Activated CD8-positive, alpha-beta T cell treated with anti-CD3 and anti-CD28 coated beads for 36 hours (primary cell): Measurements from ENCODE around the gene ECT2L. TPM values are rescaled to one million over a fixed set of nuclear protein-coding genes. Genes with fewer than 3 reads are reported as not detected.
A peak's percentile ranks its signal among the peaks of the same experiment; 100 is the strongest.

Experiments used
- ATAC-seq: fragments of 200-7000 bp; cut with Tn5 transposase; one replicate; pipeline ENCODE4 v1.10.0; 2021; ENCODE audit warnings: mild to moderate bottlenecking, moderate library complexity
- CTCF ChIA-PET: fragments of 350-600 bp; sonication (Branson Sonifier 250); formaldehyde crosslinking; loops from one replicate; lab custom pipeline; 2021; ENCODE audit warnings: antibody characterized with exemption; lab: Charles Lee
- POLR2A ChIA-PET: fragments of 350-600 bp; sonication (Branson Sonifier 250); formaldehyde crosslinking; loops from one replicate; lab custom pipeline; 2021; ENCODE audit warnings: antibody characterized with exemption; lab: Charles Lee
- DNase-seq: peaks from one replicate; pipeline ENCODE4 v3.0.0-alpha.2; 2020
- H3K27ac Mint-ChIP-seq: one replicate; pipeline ENCODE4 v1.8.0; 2021; ENCODE audit warnings: mild to moderate bottlenecking, mixed read lengths
- H3K27me3 Mint-ChIP-seq: one replicate; pipeline ENCODE4 v1.8.0; 2021; ENCODE audit warnings: mixed read lengths
- H3K36me3 Mint-ChIP-seq: one replicate; pipeline ENCODE4 v1.8.0; 2021; ENCODE audit warnings: low read depth, mixed read lengths
- H3K4me1 Mint-ChIP-seq: one replicate; pipeline ENCODE4 v1.8.0; 2021; ENCODE audit warnings: low read depth, mixed read lengths
- H3K4me3 Mint-ChIP-seq: one replicate; pipeline ENCODE4 v1.8.0; 2021; ENCODE audit warnings: mild to moderate bottlenecking, moderate library complexity, mixed read lengths
- H3K9me3 Mint-ChIP-seq: one replicate; pipeline ENCODE4 v1.8.0; 2021; ENCODE audit warnings: mixed read lengths
- CTCF ChIP-seq: fragments of 200-600 bp; IDR thresholded peaks from one replicate; pipeline ENCODE4 v1.8.0; 2022; ENCODE audit warnings: antibody characterized with exemption, mild to moderate bottlenecking
- intact Hi-C: fragments of 100-400 bp; cut with micrococcal nuclease; formaldehyde crosslinking; loops from one replicate; pipeline ENCODE4 v1.10.0; 2022
- total RNA-seq, 2 experiments: library from RNA; stranded (reverse); gene quantifications; one replicate each; pipeline ENCODE4 v1.2.3, GENCODE V29; 2021

ECT2L gene
- total RNA-seq, 2 experiments from 2014 or later: not detected

- Mint-ChIP-seq H3K4me1 (peaks cover 29% of the 10 kb centered on the region), H3K9me3 (no peaks in the 10 kb centered on the region), H3K4me3 (peak overlapping the region; percentile 20), H3K27ac (peak overlapping the region; percentile 83), H3K36me3 (no peaks in the 10 kb centered on the region), H3K27me3 (peaks cover 1% of the 10 kb centered on the region)
- ATAC-seq: peak; percentile 86
- ChIA-PET POLR2A (interaction anchor here (1.3 kb wide), 1 partner anchor 170 kb away, joined by 3 read pairs; no protein-coding TSS in a partner anchor), CTCF (interaction anchor here (1.0 to 1.4 kb wide), 2 partner anchors 19 to 552 kb away, joined by 3 to 4 read pairs; no protein-coding TSS in a partner anchor)
- intact Hi-C loops: loop anchor here (5.0 to 10.0 kb wide), 2 partner anchors 170 to 297 kb away; partner anchors contain the start of gene REPS1
- TF ChIP-seq CTCF: no peak
- DNase-seq: peak; percentile 64
Observed at GRCh38 chr6:138817799-138818198, 21.9 kb downstream of the ECT2L start.

GRCh38 chr6:138818496-138819194, 22.8 kb downstream of the ECT2L start:
- POLR2A ChIA-PET: interaction anchor here (0.5 to 1.3 kb wide), 3 partner anchors 12 to 169 kb away, joined by 3 to 4 read pairs (median 3); no protein-coding TSS in a partner anchor
- H3K27me3 Mint-ChIP-seq: peaks cover 1% of the 10 kb centered on the region
- ATAC-seq (peak; percentile 49), DNase-seq (peak; percentile 50)
- H3K9me3 Mint-ChIP-seq: no peaks in the 10 kb centered on the region
- peak overlapping the region; percentile 83 for H3K27ac Mint-ChIP-seq
- TF ChIP-seq CTCF: no peak
- peaks cover 29% of the 10 kb centered on the region for H3K4me1 Mint-ChIP-seq
- CTCF ChIA-PET: no interaction called here
- intact Hi-C loops: loop anchor here (5.0 to 10.0 kb wide), 2 partner anchors 169 to 296 kb away; partner anchors contain the start of gene REPS1
- peak overlapping the region; percentile 7 for H3K4me3 Mint-ChIP-seq
- H3K36me3 Mint-ChIP-seq: no peaks in the 10 kb centered on the region

GRCh38 chr6:138821519-138821918, 25.6 kb downstream of the ECT2L start:
- Mint-ChIP-seq H3K27ac (peak overlapping the region; percentile 10), H3K36me3 (no peaks in the 10 kb centered on the region), H3K9me3 (no peaks in the 10 kb centered on the region), H3K27me3 (no peaks in the 10 kb centered on the region), H3K4me1 (peaks cover 30% of the 10 kb centered on the region), H3K4me3 (no peak overlapping the region)
- ChIA-PET POLR2A (no interaction called here), CTCF (no interaction called here)
- TF ChIP-seq CTCF: no peak
- DNase-seq (no peak), ATAC-seq (no peak)
- intact Hi-C loops: no loop called here

- Mint-ChIP-seq H3K27me3 (no peaks in the 10 kb centered on the region), H3K9me3 (no peaks in the 10 kb centered on the region), H3K27ac (peak overlapping the region; percentile 49), H3K36me3 (no peaks in the 10 kb centered on the region), H3K4me1 (peaks cover 6% of the 10 kb centered on the region), H3K4me3 (no peak overlapping the region)
- intact Hi-C loops: no loop called here
- ChIA-PET POLR2A (no interaction called here), CTCF (interaction anchor here (0.9 kb wide), 1 partner anchor 9 kb away, joined by 3 read pairs; no protein-coding TSS in a partner anchor)
- DNase-seq (peak; percentile 73), ATAC-seq (peak; percentile 96)
- TF ChIP-seq CTCF: no peak
Observed at GRCh38 chr6:138824482-138825144, 28.7 kb downstream of the ECT2L start.

- no peak overlapping the region for H3K27ac Mint-ChIP-seq
- no peaks in the 10 kb centered on the region for H3K9me3 Mint-ChIP-seq
- DNase-seq (no peak), ATAC-seq (no peak)
- POLR2A ChIA-PET: interaction anchor here (1.1 kb wide), 1 partner anchor 11 kb away, joined by 4 read pairs; no protein-coding TSS in a partner anchor
- no peak overlapping the region for H3K4me3 Mint-ChIP-seq
- no peak for TF ChIP-seq CTCF
- CTCF ChIA-PET: no interaction called here
- intact Hi-C loops: no loop called here
- no peaks in the 10 kb centered on the region for H3K36me3 Mint-ChIP-seq
- H3K4me1 Mint-ChIP-seq: no peaks in the 10 kb centered on the region
- no peaks in the 10 kb centered on the region for H3K27me3 Mint-ChIP-seq
Observed at GRCh38 chr6:138830248-138830647, 34.4 kb downstream of the ECT2L start.
